T follicular helper cell (primary cell): Measurements from ENCODE around the gene KCTD20.

ENCODE experiments used
- DNase-seq: peaks from one replicate; pipeline ENCODE4 v3.0.0-alpha.2; 2020; ENCODE audit warnings: low read depth

The KCTD20 gene

DNA sequence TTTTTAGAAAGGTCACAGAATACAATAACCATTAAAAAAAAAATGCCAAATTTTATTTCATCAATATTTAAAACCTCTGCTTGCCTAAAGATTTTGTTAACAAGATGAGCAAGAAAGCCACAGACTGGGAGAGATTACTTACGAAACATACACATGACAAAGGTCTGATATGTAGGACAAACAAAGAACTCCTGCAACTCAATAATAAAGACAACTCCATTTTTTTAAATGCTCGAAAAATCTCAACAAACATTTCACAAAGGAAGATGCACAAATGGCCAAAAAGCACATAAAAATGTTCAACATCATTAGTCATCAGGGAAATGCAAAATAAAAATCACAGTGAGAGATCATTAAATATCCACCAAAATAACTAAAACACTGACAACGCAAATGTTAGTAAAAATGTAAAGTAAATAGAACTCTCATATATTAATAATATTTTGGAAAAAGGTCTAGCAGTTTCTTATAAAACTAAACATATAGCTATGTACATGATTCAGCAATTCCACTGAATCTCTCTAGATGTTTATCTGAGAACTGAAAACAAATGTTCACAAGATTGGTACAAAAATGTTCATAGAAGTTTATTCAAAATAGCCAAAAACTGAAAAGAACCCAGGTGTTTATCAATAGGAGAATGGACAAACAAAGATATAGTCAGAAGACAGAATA, 94.2 kb downstream of the KCTD20 start:
- no peak for DNase-seq

DNA sequence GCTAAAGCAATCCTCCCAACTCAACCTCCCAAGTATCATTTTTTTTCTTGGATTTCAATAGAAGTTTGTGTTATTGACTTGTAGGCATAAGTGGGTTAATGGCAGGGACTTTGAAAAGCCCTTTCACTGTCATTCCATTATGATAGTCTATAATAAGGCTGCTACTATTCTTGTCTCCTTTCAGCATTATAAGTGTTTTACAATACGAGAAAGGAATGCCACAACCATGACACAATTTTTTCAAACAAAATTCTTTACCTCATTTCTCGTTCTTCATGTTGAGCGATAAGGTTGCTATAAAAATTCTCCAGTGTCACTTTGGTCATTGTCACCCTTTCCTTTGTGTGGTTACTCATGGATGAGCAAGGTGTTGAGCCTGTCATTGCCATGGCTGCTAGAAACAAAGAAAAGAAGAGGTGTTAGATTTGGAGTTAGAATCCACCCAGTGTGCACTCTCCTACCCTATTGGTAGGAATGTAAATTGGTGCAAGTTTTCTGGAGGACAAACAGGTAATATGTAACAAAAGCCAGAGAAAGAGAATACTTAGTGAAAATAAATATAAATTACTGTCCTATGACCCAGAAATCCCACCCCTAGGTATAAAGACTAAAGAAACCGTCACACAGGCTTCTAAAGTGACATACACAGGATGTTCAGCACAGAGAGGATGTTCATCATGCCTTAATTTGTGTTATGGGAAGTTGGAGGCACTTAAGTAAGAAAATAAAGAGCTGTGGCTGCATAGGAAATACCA, 97.2 kb downstream of the KCTD20 start:
- no peak for DNase-seq
